ENCODE data around the gene MRPL46. TPM values are rescaled to one million over a fixed set of nuclear protein-coding genes. Genes with fewer than 3 reads are reported as not detected.

MRPL46 gene
- total RNA-seq, 1 donor from 2014 or later, result 29.7 TPM

- H3K4me1 ChIP-seq, result no peaks in the 10 kb centered on the region
- no peaks in the 10 kb centered on the region for H3K27me3 ChIP-seq
- intact Hi-C loops (cut with DNase I), result no loop called here
- H3K27ac ChIP-seq, result no peak overlapping the region
- H3K4me3 ChIP-seq, result no peak overlapping the region
- TF ChIP-seq, protein P1, sequence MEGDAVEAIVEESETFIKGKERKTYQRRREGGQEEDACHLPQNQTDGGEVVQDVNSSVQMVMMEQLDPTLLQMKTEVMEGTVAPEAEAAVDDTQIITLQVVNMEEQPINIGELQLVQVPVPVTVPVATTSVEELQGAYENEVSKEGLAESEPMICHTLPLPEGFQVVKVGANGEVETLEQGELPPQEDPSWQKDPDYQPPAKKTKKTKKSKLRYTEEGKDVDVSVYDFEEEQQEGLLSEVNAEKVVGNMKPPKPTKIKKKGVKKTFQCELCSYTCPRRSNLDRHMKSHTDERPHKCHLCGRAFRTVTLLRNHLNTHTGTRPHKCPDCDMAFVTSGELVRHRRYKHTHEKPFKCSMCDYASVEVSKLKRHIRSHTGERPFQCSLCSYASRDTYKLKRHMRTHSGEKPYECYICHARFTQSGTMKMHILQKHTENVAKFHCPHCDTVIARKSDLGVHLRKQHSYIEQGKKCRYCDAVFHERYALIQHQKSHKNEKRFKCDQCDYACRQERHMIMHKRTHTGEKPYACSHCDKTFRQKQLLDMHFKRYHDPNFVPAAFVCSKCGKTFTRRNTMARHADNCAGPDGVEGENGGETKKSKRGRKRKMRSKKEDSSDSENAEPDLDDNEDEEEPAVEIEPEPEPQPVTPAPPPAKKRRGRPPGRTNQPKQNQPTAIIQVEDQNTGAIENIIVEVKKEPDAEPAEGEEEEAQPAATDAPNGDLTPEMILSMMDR (IDR thresholded peaks at IDR 0.05), result peak; percentile 19 to 48 (median 28)
- H3K36me3 ChIP-seq, result no peaks in the 10 kb centered on the region
- H3K9me3 ChIP-seq, result no peaks in the 10 kb centered on the region
- DNase-seq (ENCODE audit: low spot score in 2 of 2), result no peak
These were observed 16.9 kb downstream of the MRPL46 start for GRCh38 chr15:88450125-88450798.

- TF ChIP-seq, protein P1 (IDR thresholded peaks at IDR 0.05), result no peak
- Histone ChIP-seq H3K27me3 (no peaks in the 10 kb centered on the region), H3K4me3 (no peak overlapping the region), H3K36me3 (no peaks in the 10 kb centered on the region), H3K9me3 (no peaks in the 10 kb centered on the region), H3K4me1 (no peaks in the 10 kb centered on the region), H3K27ac (no peak overlapping the region)
- no peak for DNase-seq (ENCODE audit: low spot score in 2 of 2)
- intact Hi-C loops (cut with DNase I), result no loop called here
These were observed 17.6 kb downstream of the MRPL46 start for GRCh38 chr15:88449581-88449980.

GRCh38 chr15:88448991-88449461 is 18.2 kb downstream of the MRPL46 start:
- no peak for DNase-seq (ENCODE audit: low spot score in 2 of 2)
- H3K27ac ChIP-seq, result no peak overlapping the region
- H3K9me3 ChIP-seq, result no peaks in the 10 kb centered on the region
- H3K4me1 ChIP-seq, result no peaks in the 10 kb centered on the region
- H3K27me3 ChIP-seq, result no peaks in the 10 kb centered on the region
- H3K36me3 ChIP-seq, result no peaks in the 10 kb centered on the region
- intact Hi-C loops (cut with DNase I), result no loop called here
- no peak overlapping the region for H3K4me3 ChIP-seq
- TF ChIP-seq, protein P1 (IDR thresholded peaks at IDR 0.05), result no peak

- DNase-seq (ENCODE audit: low spot score in 2 of 2), result no peak
- H3K4me1 ChIP-seq, result no peaks in the 10 kb centered on the region
- TF ChIP-seq, protein P1 (IDR thresholded peaks at IDR 0.05), result no peak
- no peaks in the 10 kb centered on the region for H3K36me3 ChIP-seq
- H3K9me3 ChIP-seq, result peaks cover 0 to 6% of the 10 kb centered on the region in 2 donors
- no peak overlapping the region for H3K27ac ChIP-seq
- H3K27me3 ChIP-seq, result no peaks in the 10 kb centered on the region
- no peak overlapping the region for H3K4me3 ChIP-seq
- intact Hi-C loops (cut with DNase I), result no loop called here
These were observed 19.4 kb downstream of the MRPL46 start for GRCh38 chr15:88447741-88448140.

DNA sequence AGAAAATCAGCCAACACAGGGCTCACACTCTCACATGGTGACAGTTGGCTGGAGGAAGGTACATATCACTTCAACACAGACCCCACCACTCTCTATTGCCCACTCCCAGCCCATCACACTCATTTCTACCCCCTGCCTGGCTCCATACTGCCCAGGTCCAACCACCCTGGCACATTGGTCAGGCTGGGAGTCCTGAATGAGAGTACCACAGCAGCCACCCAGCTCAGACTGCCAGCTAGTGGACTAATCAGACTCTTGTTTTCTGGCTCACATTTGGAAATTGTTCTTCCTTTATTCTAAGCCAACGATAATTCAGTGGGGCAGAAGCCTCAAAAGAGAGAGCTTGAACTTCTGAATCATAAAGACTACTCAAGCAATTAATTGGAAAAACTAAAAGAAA is 20.0 kb downstream of the MRPL46 start:
- no peaks in the 10 kb centered on the region for H3K4me1 ChIP-seq
- H3K9me3 ChIP-seq, result peaks cover 0 to 6% of the 10 kb centered on the region in 2 donors
- H3K27me3 ChIP-seq, result no peaks in the 10 kb centered on the region
- H3K27ac ChIP-seq, result no peak overlapping the region
- intact Hi-C loops (cut with DNase I), result no loop called here
- no peaks in the 10 kb centered on the region for H3K36me3 ChIP-seq
- no peak overlapping the region for H3K4me3 ChIP-seq
- TF ChIP-seq, protein P1 (IDR thresholded peaks at IDR 0.05), result no peak
- no peak for DNase-seq (ENCODE audit: low spot score in 2 of 2)
